Skin epidermis (tissue), 12 donors: ENCODE results near the gene TOMM6.

Experiments used
- H3K27ac ChIP-seq, 21 experiments: fragments of 200-600 bp; sonication (generic) in 11 of 21; one replicate each; pipeline ENCODE4 v1.5.0; 2020; ENCODE audit warnings: mild to moderate bottlenecking in 3 of 21, inconsistent platforms in 2 of 21, moderate library complexity in 2 of 21
- H3K4me3 ChIP-seq, 7 experiments: fragments of 200-600 bp; sonication (generic) in 2 of 7; one replicate each; pipeline ENCODE4 v1.5.0; 2020; ENCODE audit warnings: inconsistent platforms in 2 of 7, mild to moderate bottlenecking in 2 of 7, moderate library complexity in 1 of 7

TOMM6 gene

DNA sequence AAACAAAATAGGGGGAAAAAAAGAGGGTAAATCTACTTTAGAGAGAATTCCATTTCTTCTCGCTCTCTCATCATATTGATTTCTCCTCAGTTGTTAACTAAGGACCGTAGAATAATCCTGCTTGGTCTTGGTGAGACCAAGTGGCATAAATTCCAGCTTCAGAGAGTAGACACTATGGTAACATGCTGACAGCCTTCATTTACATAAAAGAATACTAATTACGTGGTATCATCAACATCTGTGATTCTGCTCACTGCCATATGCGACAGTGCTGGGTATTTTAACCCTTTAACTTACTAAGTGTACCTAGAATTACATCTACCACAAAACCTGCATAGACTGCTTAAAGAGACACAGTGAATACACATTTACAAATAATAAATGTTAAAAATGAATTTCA is 27.1 kb downstream of the TOMM6 start:
- no peak overlapping the region for H3K27ac ChIP-seq
- H3K4me3 ChIP-seq, result no peak overlapping the region

DNA sequence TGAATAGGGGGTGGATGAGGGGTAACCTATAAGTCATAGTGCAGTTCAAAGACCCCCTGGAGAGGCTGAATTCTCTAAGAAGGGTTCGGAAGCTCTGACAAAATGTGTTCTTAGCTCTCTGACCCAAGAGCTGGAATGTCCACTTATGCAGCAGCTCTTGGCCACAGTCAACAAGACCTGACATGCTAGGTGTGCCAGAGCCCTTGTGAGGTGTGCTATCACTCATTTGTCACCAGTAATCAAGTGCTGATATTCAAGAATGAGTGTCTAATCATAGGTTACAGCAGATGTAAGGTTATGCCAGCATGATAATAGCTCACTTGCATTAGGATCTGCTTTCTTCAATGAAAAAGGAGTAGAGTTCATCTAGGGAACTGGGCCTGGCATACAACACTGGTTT is 28.1 kb downstream of the TOMM6 start:
- Histone ChIP-seq H3K4me3 (no peak overlapping the region), H3K27ac (no peak overlapping the region)

DNA sequence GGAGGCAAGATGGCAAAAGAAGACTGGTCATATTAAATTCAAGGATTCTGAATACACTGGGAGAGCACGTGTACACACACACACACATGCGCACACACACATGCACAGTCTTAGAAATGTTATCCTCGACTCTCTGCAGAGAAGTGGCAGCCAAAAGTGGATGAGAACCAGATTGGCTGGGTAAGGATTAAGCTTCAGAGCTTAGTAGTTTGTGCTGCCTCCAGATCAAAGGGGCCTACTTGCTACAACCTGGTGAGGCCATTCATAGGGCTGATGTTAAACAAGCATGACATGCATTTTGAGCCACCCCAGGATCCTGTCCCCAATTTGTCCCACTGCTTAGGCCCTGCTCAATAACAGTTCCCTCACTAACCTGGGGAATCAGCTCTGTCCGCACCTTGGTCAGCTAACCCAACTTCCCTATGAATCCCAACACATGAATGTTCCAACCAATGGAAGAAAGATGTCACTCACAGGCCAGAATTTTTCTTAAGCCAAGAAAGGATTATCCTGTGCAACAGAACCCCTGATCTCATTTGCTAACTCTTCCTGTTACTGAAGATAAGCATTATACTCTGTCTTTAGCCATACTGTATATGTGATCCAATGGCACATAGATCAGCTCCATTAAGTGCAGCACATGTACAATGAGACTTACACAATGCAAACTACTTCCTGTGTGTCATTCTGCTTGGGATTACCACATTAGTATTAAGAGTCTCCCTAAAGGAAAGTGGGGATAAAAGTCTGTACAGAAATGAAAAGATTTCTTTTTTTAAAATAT is 31.0 kb downstream of the TOMM6 start:
- no peak overlapping the region for H3K4me3 ChIP-seq
- H3K27ac ChIP-seq, result no peak overlapping the region

DNA sequence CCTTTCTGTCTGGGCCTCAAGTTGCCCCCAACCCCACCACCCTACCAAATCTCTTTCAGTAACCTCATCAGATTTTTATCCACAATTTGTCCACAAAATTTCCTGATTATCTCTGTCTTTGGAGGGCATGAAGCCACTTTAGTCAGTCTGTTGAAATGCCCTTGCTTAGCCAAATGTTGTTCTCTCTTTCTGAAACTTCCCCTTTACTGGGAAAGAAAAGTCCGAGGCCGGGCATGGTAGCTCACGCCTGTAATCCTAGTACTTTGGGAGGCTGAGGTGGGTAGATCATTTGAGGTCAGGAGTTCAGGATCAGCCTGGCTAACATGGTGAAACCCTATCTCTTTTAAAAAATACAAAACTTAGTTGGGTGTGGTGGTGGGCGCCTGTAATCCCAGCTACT is 33.8 kb downstream of the TOMM6 start:
- no peak overlapping the region for H3K27ac ChIP-seq

DNA sequence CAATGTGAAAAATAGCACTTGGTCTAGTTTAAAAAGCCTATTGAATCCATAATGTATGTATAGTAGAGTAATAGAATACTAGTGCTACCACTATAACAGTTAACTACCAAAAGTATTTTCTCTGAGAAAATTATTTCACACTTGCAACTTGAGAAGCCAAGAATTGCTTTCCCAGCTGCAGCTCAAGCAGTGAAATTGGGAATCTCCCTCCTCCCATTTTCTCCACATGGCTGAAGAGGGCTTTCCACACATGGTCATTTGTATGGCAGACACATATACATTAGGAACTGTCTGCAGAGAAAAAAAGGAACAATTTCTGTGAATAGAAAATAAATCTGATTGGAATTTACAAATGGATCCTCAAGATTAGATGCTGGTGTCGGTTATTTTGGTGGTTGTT is 34.5 kb downstream of the TOMM6 start:
- Histone ChIP-seq H3K4me3 (no peak overlapping the region), H3K27ac (no peak overlapping the region)

More for the DNA sequence above, 33.8 kb downstream of the TOMM6 start:
- no peak overlapping the region for H3K4me3 ChIP-seq

DNA sequence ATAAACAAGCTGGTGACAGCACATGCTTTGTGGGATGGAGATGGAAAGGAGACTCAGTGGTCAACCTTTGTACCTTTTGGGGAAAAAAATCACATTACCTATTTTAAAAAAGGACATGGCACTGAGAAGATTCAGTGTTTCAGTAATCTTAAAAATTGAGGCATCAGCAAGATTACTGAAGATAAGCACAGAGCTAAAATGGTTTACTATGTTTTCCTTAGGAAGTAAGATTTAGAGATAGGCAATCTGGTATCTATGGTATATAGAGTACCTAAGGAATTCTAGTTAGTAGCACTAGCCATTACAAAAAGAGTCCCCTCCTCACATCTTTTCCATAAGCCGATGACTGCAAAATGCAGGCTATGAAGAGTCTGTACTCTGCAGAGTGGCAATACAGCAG is 35.7 kb downstream of the TOMM6 start:
- Histone ChIP-seq H3K27ac (no peak overlapping the region), H3K4me3 (no peak overlapping the region)

DNA sequence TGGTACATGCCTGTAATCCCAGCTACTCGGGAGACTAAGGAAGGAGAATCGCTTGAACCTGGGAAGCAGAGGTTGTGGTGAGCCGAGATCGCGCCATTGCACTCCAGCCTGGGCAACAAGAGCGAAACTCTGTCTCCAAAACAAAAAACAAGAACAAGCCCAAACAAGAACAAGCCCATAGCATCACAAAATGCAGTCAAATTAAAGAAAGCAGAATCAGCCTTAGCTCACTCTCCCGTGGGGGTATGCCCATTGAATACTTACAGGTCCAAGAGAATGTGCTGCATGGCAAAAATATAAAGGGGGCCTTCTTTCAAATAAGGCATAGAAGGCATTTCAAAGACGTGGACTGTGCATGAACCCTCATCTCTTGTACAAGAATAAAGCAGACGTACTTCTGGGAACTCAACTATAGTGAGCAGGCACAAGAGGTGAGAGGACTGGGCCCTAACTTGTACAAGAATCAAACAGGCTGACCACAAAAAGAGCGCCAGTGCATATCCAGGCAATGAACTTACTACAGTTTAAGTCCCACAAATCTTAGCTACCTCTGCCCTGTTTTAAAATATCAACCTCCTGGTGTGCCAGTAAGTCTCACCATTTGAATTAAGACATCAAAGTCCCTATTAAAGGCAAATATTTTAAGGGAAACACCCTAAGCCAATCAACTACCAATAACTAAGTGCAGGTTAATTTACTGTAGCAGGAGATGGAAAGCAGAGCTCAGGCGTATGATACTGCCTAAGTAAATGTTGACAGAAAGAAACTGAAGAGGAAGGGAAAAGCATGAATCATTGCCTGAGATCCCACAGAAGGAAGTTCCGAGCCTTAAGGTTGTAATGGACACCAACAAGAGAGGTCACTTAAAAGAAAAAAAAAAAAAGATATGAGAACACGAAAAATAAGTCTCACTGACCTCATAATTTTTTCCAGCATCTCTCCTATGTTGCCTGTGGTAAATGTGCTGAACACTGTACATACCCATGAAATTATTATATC is 37.4 kb downstream of the TOMM6 start:
- H3K4me3 ChIP-seq, result no peak overlapping the region
- no peak overlapping the region for H3K27ac ChIP-seq

DNA sequence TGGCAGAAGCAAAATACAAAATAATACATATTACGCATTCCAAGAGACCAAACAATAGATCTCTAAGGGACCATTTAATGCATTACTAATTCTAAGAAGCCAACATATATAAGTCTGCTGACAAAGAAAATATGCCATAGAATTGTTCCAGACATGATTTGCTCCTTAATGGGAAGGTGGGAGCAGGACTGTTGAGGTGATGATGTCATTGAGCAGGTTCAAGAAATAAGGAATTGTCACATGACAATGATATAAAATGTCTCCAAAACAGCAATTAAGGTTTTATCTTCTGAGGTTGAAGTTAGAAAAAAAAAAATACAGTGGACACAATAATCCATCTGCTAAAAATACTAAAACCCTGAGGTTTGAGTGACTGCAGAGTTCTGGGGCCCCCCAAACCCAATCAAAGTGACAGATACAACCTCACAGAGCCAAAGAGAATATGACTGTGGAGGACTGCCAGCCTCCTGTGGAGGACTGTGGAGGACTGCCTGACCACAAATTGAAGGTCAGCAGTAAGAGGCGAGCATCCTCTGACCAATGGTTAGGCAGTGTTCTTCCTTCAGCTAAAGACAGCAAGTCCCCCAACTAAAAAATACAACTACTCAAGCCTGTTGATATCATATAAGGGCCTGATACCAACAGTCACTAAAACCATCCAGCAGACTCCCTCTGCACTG is 39.0 kb downstream of the TOMM6 start:
- Histone ChIP-seq H3K27ac (no peak overlapping the region), H3K4me3 (no peak overlapping the region)

DNA sequence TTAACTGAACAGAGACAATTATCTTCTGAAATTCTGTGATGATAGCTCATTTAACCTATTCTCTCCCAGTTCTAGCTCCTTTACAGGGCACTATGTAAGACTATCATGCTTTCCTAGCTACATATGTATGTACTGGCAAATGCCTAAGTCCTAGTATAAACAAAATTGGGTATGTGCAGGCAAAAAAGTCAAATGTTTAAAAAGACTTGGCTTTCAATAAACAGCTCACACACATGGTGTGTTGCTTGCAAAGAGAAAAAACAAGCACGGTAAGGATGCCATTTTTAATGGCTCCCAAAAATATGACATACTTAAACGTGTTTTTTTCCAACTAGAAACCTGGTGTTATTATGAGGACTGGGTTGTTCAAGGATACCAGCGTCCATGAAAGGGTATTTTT is 44.8 kb downstream of the TOMM6 start:
- H3K4me3 ChIP-seq, result no peak overlapping the region
- no peak overlapping the region for H3K27ac ChIP-seq

DNA sequence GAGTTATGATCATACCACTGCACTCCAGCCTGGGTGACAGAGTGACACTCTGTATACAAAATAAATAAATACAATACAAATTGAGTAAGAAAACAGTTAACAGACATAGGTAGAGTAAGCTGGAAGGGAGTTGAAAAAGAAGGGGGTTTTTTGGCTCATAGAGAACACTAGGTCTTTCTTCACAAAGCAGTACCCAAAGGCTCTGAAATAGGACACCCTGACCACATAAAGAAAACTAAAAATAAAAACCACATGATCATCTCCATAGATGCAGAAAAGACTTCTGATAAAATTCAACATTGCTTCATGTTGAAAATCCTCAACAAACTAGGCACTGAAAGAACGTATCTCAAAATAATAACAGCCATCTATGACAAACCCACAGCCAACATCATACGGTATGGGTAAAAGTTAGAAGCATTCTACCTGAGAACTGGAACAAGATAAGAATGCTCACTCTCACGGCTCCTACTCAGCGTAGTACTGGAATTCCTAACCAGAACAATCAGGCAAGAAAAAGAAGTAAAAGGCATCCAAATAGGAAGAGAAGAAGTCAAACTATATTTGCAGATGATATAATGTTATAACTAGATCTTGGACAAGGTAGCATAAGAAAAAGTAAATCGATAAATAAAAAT is 48.6 kb downstream of the TOMM6 start:
- Histone ChIP-seq H3K27ac (no peak overlapping the region), H3K4me3 (no peak overlapping the region)

DNA sequence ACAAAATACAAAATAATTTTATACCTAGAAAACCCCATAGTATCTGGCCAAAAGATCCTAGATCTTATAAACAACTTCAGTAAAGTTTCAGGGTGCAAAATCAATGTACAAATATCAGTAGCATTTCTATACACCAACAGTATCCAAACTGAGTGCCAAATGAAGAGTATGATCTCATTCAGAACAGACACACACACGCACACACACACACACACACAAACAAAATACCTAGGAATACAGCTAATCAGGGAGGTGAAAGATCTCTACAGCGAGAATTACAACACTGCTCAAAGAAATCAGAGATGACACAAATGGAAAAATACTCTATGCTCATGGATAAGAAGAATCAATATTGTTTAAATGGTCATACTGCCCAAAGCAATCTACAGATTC is 49.2 kb downstream of the TOMM6 start:
- H3K27ac ChIP-seq, result no peak overlapping the region
- H3K4me3 ChIP-seq, result no peak overlapping the region
